Left lung (tissue), 10 donors: ENCODE results near the gene TAS2R38. TPM values are rescaled to one million over a fixed set of nuclear protein-coding genes. Genes with fewer than 3 reads are reported as not detected.

ENCODE experiments used
- ATAC-seq: fragments of 200-7000 bp; cut with Tn5 transposase; one replicate; pipeline ENCODE4 v1.9.1; 2020; ENCODE audit warnings: moderate library complexity
- DNase-seq, 4 donors: peaks; one replicate each; pipeline ENCODE4 v3.0.0-alpha.2; 2013 to 2020
- H3K27ac ChIP-seq, 2 donors: fragments of 200-600 bp; sonication (generic) in 1 of 2; one replicate each; pipeline versions ENCODE4 v1.5.0 to v1.8.0; 2020 to 2021
- H3K27me3 ChIP-seq, 2 donors: fragments of 200-600 bp; sonication (generic) in 1 of 2; one replicate each; pipeline versions ENCODE4 v1.5.0 to v1.8.0; 2020 to 2021
- H3K36me3 ChIP-seq, 2 donors: fragments of 200-600 bp; sonication (generic) in 1 of 2; one replicate each; pipeline versions ENCODE4 v1.5.0 to v1.8.0; 2020 to 2021
- H3K4me1 ChIP-seq, 2 donors: fragments of 200-600 bp; one replicate each; pipeline ENCODE4 v1.8.0; 2021
- H3K4me3 ChIP-seq, 2 donors: fragments of 200-600 bp; sonication (generic) in 1 of 2; one replicate each; pipeline versions ENCODE4 v1.5.0 to v1.8.0; 2020 to 2021; ENCODE audit warnings: mild to moderate bottlenecking in 1 of 2
- H3K9me3 ChIP-seq, 2 donors: fragments of 200-600 bp; sonication (generic) in 1 of 2; one replicate each; pipeline versions ENCODE4 v1.5.0 to v1.8.0; 2020 to 2021
- intact Hi-C, 2 donors: fragments of 100-400 bp; cut with DNase I; formaldehyde crosslinking; loops; one replicate each; pipeline versions ENCODE4 v1.11.2 to v1.14.2; 2022
- polyA plus RNA-seq, 6 donors: library from polyadenylated mRNA; unstranded; fragments of 120-200 nt; gene quantifications; one replicate each; pipeline ENCODE4 v1.2.1, GENCODE V29; 2013; ENCODE audit not compliant: insufficient read length in 6 of 6
- total RNA-seq, 2 donors: library from RNA; stranded (reverse); fragmentation: NEBNext Ultra II Directional; extraction: Animal tissue kit (Norgen Biotek cat#: 25700); gene quantifications; one replicate each; pipeline ENCODE4 v1.2.1, GENCODE V29; 2021
- TF ChIP-seq, protein P1 (sequence below), 2 donors: fragments of 200-600 bp; sonication (generic) in 1 of 2; IDR thresholded peaks; one replicate each; pipeline versions ENCODE4 v1.5.0 to v1.8.0; 2021; ENCODE audit warnings: antibody characterized with exemption in 2 of 2
- donor health status: DM: no; HTN: yes; CAD: no.
- donor health status: DM: no; HTN: no; CAD: no.

The TAS2R38 gene
- total and polyA plus RNA-seq, 8 donors, result not detected

DNA sequence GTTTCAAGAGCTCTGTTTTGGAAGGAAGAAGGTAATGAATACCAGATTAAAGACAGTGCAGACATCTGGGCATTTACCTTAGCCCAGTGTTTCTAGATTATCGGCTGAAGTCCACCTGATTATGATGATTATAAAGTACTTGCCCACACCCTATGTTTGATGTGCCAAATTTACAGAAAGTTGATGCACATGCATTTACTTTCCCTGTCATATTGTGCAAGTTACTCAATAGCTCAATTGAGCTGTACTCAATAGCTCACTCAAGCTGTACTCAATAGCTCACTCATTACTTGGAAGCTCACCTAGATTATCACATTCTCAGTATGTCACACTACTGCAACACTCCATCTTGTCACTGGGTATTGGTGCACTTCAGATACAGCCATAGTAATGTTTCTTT, 35.6 kb upstream of the TAS2R38 start:
- H3K27me3 ChIP-seq, result no peaks in the 10 kb centered on the region
- no peak for DNase-seq
- no peak for ATAC-seq
- TF ChIP-seq, protein P1, sequence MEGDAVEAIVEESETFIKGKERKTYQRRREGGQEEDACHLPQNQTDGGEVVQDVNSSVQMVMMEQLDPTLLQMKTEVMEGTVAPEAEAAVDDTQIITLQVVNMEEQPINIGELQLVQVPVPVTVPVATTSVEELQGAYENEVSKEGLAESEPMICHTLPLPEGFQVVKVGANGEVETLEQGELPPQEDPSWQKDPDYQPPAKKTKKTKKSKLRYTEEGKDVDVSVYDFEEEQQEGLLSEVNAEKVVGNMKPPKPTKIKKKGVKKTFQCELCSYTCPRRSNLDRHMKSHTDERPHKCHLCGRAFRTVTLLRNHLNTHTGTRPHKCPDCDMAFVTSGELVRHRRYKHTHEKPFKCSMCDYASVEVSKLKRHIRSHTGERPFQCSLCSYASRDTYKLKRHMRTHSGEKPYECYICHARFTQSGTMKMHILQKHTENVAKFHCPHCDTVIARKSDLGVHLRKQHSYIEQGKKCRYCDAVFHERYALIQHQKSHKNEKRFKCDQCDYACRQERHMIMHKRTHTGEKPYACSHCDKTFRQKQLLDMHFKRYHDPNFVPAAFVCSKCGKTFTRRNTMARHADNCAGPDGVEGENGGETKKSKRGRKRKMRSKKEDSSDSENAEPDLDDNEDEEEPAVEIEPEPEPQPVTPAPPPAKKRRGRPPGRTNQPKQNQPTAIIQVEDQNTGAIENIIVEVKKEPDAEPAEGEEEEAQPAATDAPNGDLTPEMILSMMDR (IDR thresholded peaks at IDR 0.05), result no peak
- H3K4me1 ChIP-seq, result peaks cover 0 to 3% of the 10 kb centered on the region in 2 donors
- no peaks in the 10 kb centered on the region for H3K36me3 ChIP-seq
- H3K9me3 ChIP-seq, result no peaks in the 10 kb centered on the region
- intact Hi-C loops, result no loop called here
- H3K27ac ChIP-seq, result no peak overlapping the region
- no peak overlapping the region for H3K4me3 ChIP-seq

DNA sequence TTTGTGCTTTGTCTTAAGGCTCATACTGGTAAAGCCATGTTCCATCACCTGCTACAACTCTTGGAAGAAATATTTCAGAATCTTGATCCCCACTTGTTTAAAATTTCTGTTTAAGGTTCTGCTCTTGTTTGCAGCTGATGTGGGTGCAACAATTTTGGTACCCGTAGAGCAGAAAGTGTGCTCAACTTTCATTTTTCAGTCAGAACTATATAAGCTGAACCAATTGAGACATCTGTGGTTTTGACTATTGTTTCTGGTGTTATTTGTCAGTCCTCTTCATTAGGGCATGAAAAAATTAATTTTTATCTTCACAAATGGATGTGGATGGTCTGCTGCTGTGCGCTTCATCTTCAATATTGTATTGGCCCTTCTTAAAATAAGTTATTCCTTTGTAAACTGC, 33.0 kb upstream of the TAS2R38 start:
- intact Hi-C loops, result no loop called here
- H3K4me3 ChIP-seq, result no peak overlapping the region
- ATAC-seq, result no peak
- no peak overlapping the region for H3K27ac ChIP-seq
- no peaks in the 10 kb centered on the region for H3K27me3 ChIP-seq
- DNase-seq, result no peak
- no peaks in the 10 kb centered on the region for H3K9me3 ChIP-seq
- H3K4me1 ChIP-seq, result no peaks in the 10 kb centered on the region
- H3K36me3 ChIP-seq, result no peaks in the 10 kb centered on the region
- TF ChIP-seq, protein P1 (IDR thresholded peaks at IDR 0.05), result no peak

DNA sequence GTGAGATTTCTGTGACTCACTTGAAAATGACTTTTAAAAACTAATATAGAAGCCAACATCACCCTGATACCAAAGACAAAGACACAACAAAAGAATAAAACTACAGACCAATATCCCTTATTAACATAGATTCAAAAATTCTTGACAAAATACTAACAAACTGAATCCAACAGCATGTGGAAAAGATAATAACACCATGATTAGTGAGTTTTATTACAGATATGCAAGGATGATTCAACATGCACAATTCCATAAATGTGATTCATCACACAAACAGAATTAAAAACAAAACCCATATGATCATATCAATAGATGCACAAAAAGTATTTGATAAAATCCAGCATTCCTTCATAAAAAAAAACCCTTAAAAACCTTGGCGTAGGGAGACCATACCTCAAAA, 28.6 kb upstream of the TAS2R38 start:
- ATAC-seq (no peak), DNase-seq (no peak)
- Histone ChIP-seq H3K27me3 (no peaks in the 10 kb centered on the region), H3K4me3 (no peak overlapping the region), H3K36me3 (no peaks in the 10 kb centered on the region), H3K27ac (no peak overlapping the region), H3K9me3 (no peaks in the 10 kb centered on the region), H3K4me1 (no peaks in the 10 kb centered on the region)
- TF ChIP-seq, protein P1 (IDR thresholded peaks at IDR 0.05), result no peak
- intact Hi-C loops, result no loop called here

DNA sequence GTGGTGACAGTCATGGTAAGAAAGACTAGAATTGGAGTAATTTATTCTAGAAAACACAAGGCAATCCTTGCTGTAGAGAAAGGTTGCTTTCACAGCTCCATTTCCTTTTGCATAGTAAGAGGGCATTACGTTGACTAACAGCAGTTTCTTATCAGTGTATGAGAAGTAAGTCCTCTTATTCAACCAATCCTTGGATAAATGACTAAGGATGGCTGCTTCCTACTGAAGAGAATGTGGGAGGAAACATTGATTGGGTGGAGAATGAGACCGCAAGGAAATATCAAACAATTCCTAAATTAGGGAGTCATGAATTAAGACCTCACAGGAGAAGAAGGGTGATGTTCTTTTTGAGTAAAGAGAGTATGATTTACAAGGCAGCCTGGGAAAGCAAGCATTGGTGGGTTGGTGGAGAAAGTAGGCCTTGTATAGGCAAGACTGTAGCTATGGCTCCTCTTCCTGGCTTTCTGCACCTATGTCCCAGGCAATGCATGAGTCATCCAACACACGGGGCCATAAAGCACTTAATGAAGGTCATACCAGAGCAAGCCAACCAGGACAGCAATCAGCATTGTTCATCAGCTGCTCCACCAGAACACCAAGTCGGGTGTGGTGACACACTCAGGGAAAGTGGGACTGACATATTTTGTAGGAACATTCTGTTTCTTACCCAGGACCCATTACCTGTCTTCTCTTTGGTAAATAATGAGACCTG, 27.7 kb upstream of the TAS2R38 start:
- intact Hi-C loops, result no loop called here
- H3K27ac ChIP-seq, result no peak overlapping the region
- TF ChIP-seq, protein P1 (IDR thresholded peaks at IDR 0.05), result no peak
- H3K4me1 ChIP-seq, result no peaks in the 10 kb centered on the region
- H3K4me3 ChIP-seq, result no peak overlapping the region
- DNase-seq, result no peak
- no peaks in the 10 kb centered on the region for H3K36me3 ChIP-seq
- H3K9me3 ChIP-seq, result no peaks in the 10 kb centered on the region
- H3K27me3 ChIP-seq, result no peaks in the 10 kb centered on the region
- no peak for ATAC-seq

DNA sequence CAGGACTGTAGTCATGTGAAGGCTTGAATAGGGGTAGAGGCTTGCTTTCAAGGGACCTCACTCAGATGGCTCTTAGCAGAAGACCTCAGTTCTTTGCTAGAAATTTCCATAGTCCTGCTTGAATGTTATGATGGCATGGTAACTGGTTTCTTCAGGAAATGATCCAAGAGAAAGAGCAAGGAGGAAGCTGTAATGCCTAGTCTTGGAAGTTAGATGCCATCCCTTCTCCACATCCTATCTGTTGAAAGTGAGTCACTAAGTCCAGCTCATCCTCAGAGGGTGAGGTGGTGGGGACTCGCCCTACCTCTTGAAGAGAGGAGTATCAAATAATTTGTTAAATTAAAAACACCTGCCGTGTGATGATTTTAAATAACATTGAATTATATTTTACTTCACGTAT, 26.7 kb upstream of the TAS2R38 start:
- TF ChIP-seq, protein P1 (IDR thresholded peaks at IDR 0.05), result no peak
- no peak for DNase-seq
- H3K27ac ChIP-seq, result no peak overlapping the region

More for the DNA sequence above, 26.7 kb upstream of the TAS2R38 start:
- Histone ChIP-seq H3K27me3 (no peaks in the 10 kb centered on the region), H3K4me3 (no peak overlapping the region), H3K9me3 (no peaks in the 10 kb centered on the region), H3K4me1 (no peaks in the 10 kb centered on the region), H3K36me3 (no peaks in the 10 kb centered on the region)
- ATAC-seq, result no peak
- intact Hi-C loops, result no loop called here
